ENCODE data around the gene PCDHGA5. TPM values are rescaled to one million over a fixed set of nuclear protein-coding genes. Genes with fewer than 3 reads are reported as not detected.

Gene PCDHGA5
- total RNA-seq, 1 donor from 2014 or later, result 0.41 TPM

- intact Hi-C loops (cut with micrococcal nuclease), result loop anchor here (1.0 to 10.0 kb wide), 5 partner anchors 91 to 178 kb away; partner anchors contain the start of gene TAF7
Measured at GRCh38 chr5:141412854-141413539, 49.0 kb downstream of the PCDHGA5 start, which contains the start of gene PCDHGA10. TSS of gene PCDHGA10 (plus strand) at chr5:141412987. CDS start at chr5:141413176, 189 bp downstream.

GRCh38 chr5:141413540-141414069, 49.6 kb downstream of the PCDHGA5 start:
- intact Hi-C loops (cut with micrococcal nuclease), result loop anchor here (2.0 to 10.0 kb wide), 4 partner anchors 91 to 179 kb away; partner anchors contain the start of gene TAF7

GRCh38 chr5:141414548-141415274, 50.7 kb downstream of the PCDHGA5 start:
- intact Hi-C loops (cut with micrococcal nuclease), result loop anchor here (5.0 to 10.0 kb wide), 2 partner anchors 92 to 180 kb away; partner anchors contain the start of gene TAF7

GRCh38 chr5:141415275-141415618, 51.3 kb downstream of the PCDHGA5 start:
- intact Hi-C loops (cut with micrococcal nuclease), result loop anchor here (10.0 kb wide), 1 partner anchor 180 kb away; no protein-coding TSS in a partner anchor

Other genes with a start within 250 kb of the PCDHGA5 start
- not detected in 2 replicates for gene PCDHB4, start 242.3 kb upstream of the PCDHGA5 start, total RNA-seq
- gene PCDHB5, start 229.0 kb upstream of the PCDHGA5 start, total RNA-seq, result not detected in 2 replicates
- gene PCDHB6, start 214.1 kb upstream of the PCDHGA5 start, total RNA-seq, result not detected in 2 replicates
- gene PCDHB7, start 191.5 kb upstream of the PCDHGA5 start, total RNA-seq, result not detected in 2 replicates
- not detected in 2 replicates for gene PCDHB8, start 186.4 kb upstream of the PCDHGA5 start, total RNA-seq
- not detected in 2 replicates for gene PCDHB16, start 181.8 kb upstream of the PCDHGA5 start, total RNA-seq
- not detected in 2 replicates for gene PCDHB9, start 177.0 kb upstream of the PCDHGA5 start, total RNA-seq
- not detected in 2 replicates for gene PCDHB10, start 171.8 kb upstream of the PCDHGA5 start, total RNA-seq
- gene PCDHB11, start 164.5 kb upstream of the PCDHGA5 start, total RNA-seq, result not detected in 2 replicates
- not detected in 2 replicates for gene PCDHB12, start 155.4 kb upstream of the PCDHGA5 start, total RNA-seq
- not detected in 2 replicates for gene PCDHB13, start 150.2 kb upstream of the PCDHGA5 start, total RNA-seq
- gene PCDHB14, start 140.8 kb upstream of the PCDHGA5 start, total RNA-seq, result not detected in 2 replicates
- not detected in 2 replicates for gene PCDHB15, start 118.8 kb upstream of the PCDHGA5 start, total RNA-seq
- gene SLC25A2, start 60.1 kb upstream of the PCDHGA5 start, total RNA-seq, result 0.25 and 0.59 TPM in 2 replicates
- gene TAF7, start 43.4 kb upstream of the PCDHGA5 start, total RNA-seq, result 60.8 and 64.9 TPM in 2 replicates
- gene PCDHGA1, start 33.6 kb upstream of the PCDHGA5 start, total RNA-seq, result 0.09 TPM in 2 replicates
- 0.14 and 0.23 TPM in 2 replicates for gene PCDHGA2, start 25.4 kb upstream of the PCDHGA5 start, total RNA-seq
- gene PCDHGA3, start 20.3 kb upstream of the PCDHGA5 start, total RNA-seq, result 0.23 and 0.34 TPM in 2 replicates
- gene PCDHGB1, start 14.1 kb upstream of the PCDHGA5 start, total RNA-seq, result 0.18 and 0.20 TPM in 2 replicates
- 0.43 and 0.45 TPM in 2 replicates for gene PCDHGA4, start 9.1 kb upstream of the PCDHGA5 start, total RNA-seq
- gene PCDHGB2, start 4.2 kb upstream of the PCDHGA5 start, total RNA-seq, result 0.93 and 1.0 TPM in 2 replicates
- 0.59 and 0.93 TPM in 2 replicates for gene PCDHGB3, start 6.1 kb downstream of the PCDHGA5 start, total RNA-seq
- gene PCDHGA6, start 9.7 kb downstream of the PCDHGA5 start, total RNA-seq, result 0.57 and 0.70 TPM in 2 replicates
- 0.30 TPM in 2 replicates for gene PCDHGA7, start 18.6 kb downstream of the PCDHGA5 start, total RNA-seq
- 0.18 and 0.23 TPM in 2 replicates for gene PCDHGB4, start 23.5 kb downstream of the PCDHGA5 start, total RNA-seq
- gene PCDHGA8, start 28.5 kb downstream of the PCDHGA5 start, total RNA-seq, result 0.18 TPM in 2 replicates
- 0.55 and 0.61 TPM in 2 replicates for gene PCDHGB5, start 33.8 kb downstream of the PCDHGA5 start, total RNA-seq
- 0.25 and 0.34 TPM in 2 replicates for gene PCDHGA9, start 38.6 kb downstream of the PCDHGA5 start, total RNA-seq
- gene PCDHGB6, start 43.9 kb downstream of the PCDHGA5 start, total RNA-seq, result 0.25 and 0.41 TPM in 2 replicates
- 0.34 and 0.41 TPM in 2 replicates for gene PCDHGA10, start 48.8 kb downstream of the PCDHGA5 start, total RNA-seq
- 0.20 and 0.39 TPM in 2 replicates for gene PCDHGB7, start 53.5 kb downstream of the PCDHGA5 start, total RNA-seq
- gene PCDHGA11, start 56.9 kb downstream of the PCDHGA5 start, total RNA-seq, result 0.11 and 0.25 TPM in 2 replicates
- gene PCDHGA12, start 66.3 kb downstream of the PCDHGA5 start, total RNA-seq, result 0.16 and 0.18 TPM in 2 replicates
- gene PCDHGC3, start 111.8 kb downstream of the PCDHGA5 start, total RNA-seq, result 0.07 and 0.18 TPM in 2 replicates
- 0.05 TPM in 1 of 2 replicates, not detected in the other for gene PCDHGC4, start 120.9 kb downstream of the PCDHGA5 start, total RNA-seq
- not detected in 2 replicates for gene PCDHGC5, start 124.9 kb downstream of the PCDHGA5 start, total RNA-seq